ENCODE data around the gene FHL2.

- TF ChIP-seq CTCF (IDR thresholded peaks at IDR 0.05; ENCODE audit: insufficient read depth, low read length, poor library complexity, severe bottlenecking) (no peak), EZH2phosphoT487 (conservative IDR thresholded peaks at IDR 0.05; ENCODE audit: low read length) (no peak)
These were observed 76.8 kb downstream of the FHL2 start for GRCh38 chr2:105321875-105322646.

All from SU-DHL-6 (cell line).